Natural killer cell (primary cell): Measurements from ENCODE around the gene CA10. TPM values are rescaled to one million over a fixed set of nuclear protein-coding genes. Genes with fewer than 3 reads are reported as not detected.

Experiments
- ATAC-seq, 3 donors: fragments of 150-1000 bp in 2 of 3; fragments of 200-7000 bp in 1 of 3; cut with Tn5 transposase; 1 replicate in 1 of 3; 2 replicates in 2 of 3; pipeline ENCODE4 v1.10.0; 2021; ENCODE audit warnings: mild to moderate bottlenecking in 2 of 3, moderate library complexity in 2 of 3
- DNase-seq, 2 donors: peaks; one replicate each; pipeline versions ENCODE4 v3.0.0 to v3.0.0-alpha.2; 2013 to 2021; ENCODE audit warnings: mixed read lengths in 1 of 2
- H3K27ac ChIP-seq: one replicate; pipeline ENCODE4 v1.5.1; 2013; ENCODE audit warnings: mild to moderate bottlenecking, low read length
- H3K27me3 ChIP-seq: one replicate; pipeline ENCODE4 v1.6.1; 2013; ENCODE audit warnings: low read length; ENCODE audit not compliant: control insufficient read depth, insufficient read depth
- H3K36me3 ChIP-seq: one replicate; pipeline ENCODE4 v1.6.1; 2013; ENCODE audit warnings: low read length; ENCODE audit not compliant: control insufficient read depth, insufficient read depth
- H3K4me1 ChIP-seq: one replicate; pipeline ENCODE4 v1.6.1; 2013; ENCODE audit warnings: low read length; ENCODE audit not compliant: control insufficient read depth, insufficient read depth
- H3K4me3 ChIP-seq: one replicate; pipeline ENCODE4 v1.5.1; 2013; ENCODE audit warnings: low read length
- H3K9me3 ChIP-seq: one replicate; pipeline ENCODE4 v1.6.1; 2013; ENCODE audit warnings: low read length; ENCODE audit not compliant: control insufficient read depth, insufficient read depth
- H3K27ac Mint-ChIP-seq, 2 donors: one replicate each; pipeline ENCODE4 v1.8.0; 2022; ENCODE audit warnings: mild to moderate bottlenecking in 2 of 2, mixed read lengths in 2 of 2, moderate library complexity in 1 of 2
- H3K27me3 Mint-ChIP-seq, 2 donors: one replicate each; pipeline ENCODE4 v1.8.0; 2022; ENCODE audit warnings: low read depth in 2 of 2, mixed read lengths in 2 of 2
- H3K36me3 Mint-ChIP-seq: one replicate; pipeline ENCODE4 v1.8.0; 2022; ENCODE audit warnings: mixed read lengths
- H3K4me1 Mint-ChIP-seq, 2 donors: one replicate each; pipeline ENCODE4 v1.8.0; 2022; ENCODE audit warnings: mixed read lengths in 2 of 2
- H3K4me3 Mint-ChIP-seq: one replicate; pipeline ENCODE4 v1.8.0; 2022; ENCODE audit warnings: mild to moderate bottlenecking, moderate library complexity, mixed read lengths
- H3K9me3 Mint-ChIP-seq, 2 donors: one replicate each; pipeline ENCODE4 v1.8.0; 2022; ENCODE audit warnings: mixed read lengths in 2 of 2
- WGBS: methylation state at CpG from one replicate; pipeline ENCODE4 v1.1.7; 2013; ENCODE audit warnings: missing lambda C conversion rate; ENCODE audit not compliant: insufficient coverage; 5-methylcytosine and 5-hydroxymethylcytosine counted together
- intact Hi-C: fragments of 100-400 bp; cut with micrococcal nuclease; formaldehyde crosslinking; loops from one replicate; pipeline ENCODE4 v1.14.2; 2022
- total RNA-seq, 4 donors: library from RNA; stranded (reverse); fragments of 120-200 nt in 1 of 4; gene quantifications; one replicate each; pipeline versions ENCODE4 v1.2.3 to v1.2.4, GENCODE V29; 2013 to 2022
- TF ChIP-seq, protein P1 (sequence below): fragments of 200-600 bp; IDR thresholded peaks from one replicate; pipeline ENCODE4 v1.8.0; 2022; ENCODE audit warnings: antibody characterized with exemption

The CA10 gene
- total RNA-seq, 3 donors from 2014 or later (not counting 1 experiment from before 2014, with no cell fraction given) = not detected

DNA sequence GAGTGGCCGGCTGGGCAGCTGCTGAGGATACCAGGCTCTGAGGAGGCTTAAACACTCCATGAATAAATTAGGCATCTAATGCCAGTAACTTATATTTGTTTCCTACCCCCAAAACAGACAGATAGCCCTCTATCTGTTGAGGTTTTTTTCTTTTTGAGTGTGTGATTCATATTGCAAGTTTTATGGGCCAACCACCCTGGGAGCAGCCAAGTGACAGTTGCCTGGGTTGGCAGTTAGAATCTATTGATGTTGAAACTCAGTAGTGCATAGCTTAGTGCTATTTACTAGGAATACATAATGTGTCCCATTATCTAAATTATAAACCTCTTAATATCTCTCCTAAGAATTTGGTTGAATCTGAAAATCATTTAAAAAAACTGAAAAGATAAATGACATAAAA is 397.4 kb downstream of the CA10 start:
- H3K36me3 ChIP-seq = no peaks in the 10 kb centered on the region
- intact Hi-C loops = no loop called here
- TF ChIP-seq, protein P1, sequence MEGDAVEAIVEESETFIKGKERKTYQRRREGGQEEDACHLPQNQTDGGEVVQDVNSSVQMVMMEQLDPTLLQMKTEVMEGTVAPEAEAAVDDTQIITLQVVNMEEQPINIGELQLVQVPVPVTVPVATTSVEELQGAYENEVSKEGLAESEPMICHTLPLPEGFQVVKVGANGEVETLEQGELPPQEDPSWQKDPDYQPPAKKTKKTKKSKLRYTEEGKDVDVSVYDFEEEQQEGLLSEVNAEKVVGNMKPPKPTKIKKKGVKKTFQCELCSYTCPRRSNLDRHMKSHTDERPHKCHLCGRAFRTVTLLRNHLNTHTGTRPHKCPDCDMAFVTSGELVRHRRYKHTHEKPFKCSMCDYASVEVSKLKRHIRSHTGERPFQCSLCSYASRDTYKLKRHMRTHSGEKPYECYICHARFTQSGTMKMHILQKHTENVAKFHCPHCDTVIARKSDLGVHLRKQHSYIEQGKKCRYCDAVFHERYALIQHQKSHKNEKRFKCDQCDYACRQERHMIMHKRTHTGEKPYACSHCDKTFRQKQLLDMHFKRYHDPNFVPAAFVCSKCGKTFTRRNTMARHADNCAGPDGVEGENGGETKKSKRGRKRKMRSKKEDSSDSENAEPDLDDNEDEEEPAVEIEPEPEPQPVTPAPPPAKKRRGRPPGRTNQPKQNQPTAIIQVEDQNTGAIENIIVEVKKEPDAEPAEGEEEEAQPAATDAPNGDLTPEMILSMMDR = no peak
- WGBS = 83% methylated on average over 1 of the region's 1 CpG
- Mint-ChIP-seq H3K4me1 (no peaks in the 10 kb centered on the region), H3K27ac (no peak overlapping the region), H3K27me3 (peaks cover 10 to 24% of the 10 kb centered on the region in 2 donors), H3K9me3 (no peaks in the 10 kb centered on the region), H3K36me3 (no peaks in the 10 kb centered on the region), H3K4me3 (no peak overlapping the region)
- ATAC-seq (no peak), DNase-seq (no peak)
- no peak overlapping the region for H3K4me3 ChIP-seq
- H3K27ac ChIP-seq = no peak overlapping the region
- H3K4me1 ChIP-seq = no peaks in the 10 kb centered on the region
- no peaks in the 10 kb centered on the region for H3K27me3 ChIP-seq
- H3K9me3 ChIP-seq = no peaks in the 10 kb centered on the region

DNA sequence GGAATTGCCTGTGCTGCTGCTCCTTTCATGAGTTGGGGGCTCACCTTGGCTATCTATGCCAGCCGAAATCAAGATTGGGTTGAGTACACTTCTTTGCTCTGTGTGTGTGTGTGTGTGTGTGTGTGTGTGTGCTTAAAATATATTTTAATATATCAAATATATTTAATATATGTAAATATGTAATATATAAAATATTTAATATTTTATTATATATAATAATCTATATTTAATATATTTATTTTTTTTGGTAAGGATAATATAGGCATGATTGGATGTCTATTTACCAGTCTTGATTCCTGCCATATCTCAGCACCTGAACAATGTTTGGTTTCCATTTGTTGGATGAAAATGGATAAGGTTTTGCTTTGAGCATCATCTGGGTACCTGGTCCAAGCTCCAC is 399.3 kb downstream of the CA10 start:
- intact Hi-C loops = no loop called here
- Mint-ChIP-seq H3K27ac (no peak overlapping the region), H3K27me3 (peaks cover 8 to 10% of the 10 kb centered on the region in 2 donors)

DNA sequence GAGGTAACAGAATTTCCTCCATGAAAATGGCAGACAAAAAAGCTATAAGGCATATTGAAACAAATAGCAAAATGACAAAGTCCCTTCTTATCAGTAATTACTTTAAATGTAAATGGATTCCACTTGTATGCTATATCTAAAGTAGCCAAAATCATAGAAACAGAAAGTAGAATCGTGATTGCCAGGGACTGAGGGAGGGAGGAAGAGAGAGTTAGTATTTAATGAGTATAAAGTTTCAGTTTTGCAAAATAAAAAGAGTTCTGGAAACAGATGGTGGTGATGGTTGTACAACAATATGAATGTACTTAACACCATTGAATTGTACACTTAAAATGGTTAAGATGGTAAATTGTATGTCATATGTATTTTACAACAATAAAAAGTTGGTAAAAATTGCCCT is 407.4 kb downstream of the CA10 start:
- intact Hi-C loops = no loop called here
- no peaks in the 10 kb centered on the region for H3K9me3 ChIP-seq
- H3K4me3 ChIP-seq = no peak overlapping the region
- no peaks in the 10 kb centered on the region for H3K9me3 Mint-ChIP-seq
- no peak overlapping the region for H3K27ac ChIP-seq
- 80% methylated on average over 1 of the region's 1 CpG for WGBS
- ATAC-seq (no peak), DNase-seq (no peak)
- TF ChIP-seq, protein P1 = no peak
- H3K36me3 ChIP-seq = no peaks in the 10 kb centered on the region
- H3K4me1 ChIP-seq = no peaks in the 10 kb centered on the region
- H3K4me1 Mint-ChIP-seq = peaks cover 0 to 4% of the 10 kb centered on the region in 2 donors
- no peaks in the 10 kb centered on the region for H3K36me3 Mint-ChIP-seq
- H3K27me3 ChIP-seq = no peaks in the 10 kb centered on the region
- no peak overlapping the region for H3K4me3 Mint-ChIP-seq
- H3K27ac Mint-ChIP-seq = no peak overlapping the region
- H3K27me3 Mint-ChIP-seq = no peaks in the 10 kb centered on the region

More for the DNA sequence above, 399.3 kb downstream of the CA10 start:
- no CpG with 5 or more reads among the region's 1 CpG for WGBS
- TF ChIP-seq, protein P1 = no peak
- H3K9me3 Mint-ChIP-seq = no peaks in the 10 kb centered on the region
- H3K27me3 ChIP-seq = no peaks in the 10 kb centered on the region
- no peaks in the 10 kb centered on the region for H3K36me3 Mint-ChIP-seq
- no peak overlapping the region for H3K4me3 ChIP-seq
- H3K4me1 Mint-ChIP-seq = no peaks in the 10 kb centered on the region
- H3K4me3 Mint-ChIP-seq = no peak overlapping the region
- H3K36me3 ChIP-seq = no peaks in the 10 kb centered on the region
- ATAC-seq = no peak
- H3K27ac ChIP-seq = no peak overlapping the region
- H3K9me3 ChIP-seq = no peaks in the 10 kb centered on the region
- no peaks in the 10 kb centered on the region for H3K4me1 ChIP-seq
- no peak for DNase-seq
